Naive thymus-derived CD8-positive, alpha-beta T cell (primary cell): ENCODE results near the gene HINT3. TPM values are rescaled to one million over a fixed set of nuclear protein-coding genes. Genes with fewer than 3 reads are reported as not detected.
"Not testable (repeated sequence)": the region's sequence is repeated elsewhere in the genome, so short reads cannot be mapped to it uniquely, and the experiment has no call there.

ENCODE experiments used
- ATAC-seq, 2 donors: fragments of 150-1000 bp; cut with Tn5 transposase in 1 of 2; sonication (Bioruptor Pico), chemical (Tn5 transposase) in 1 of 2; 1 replicate in 1 of 2; 2 replicates in 1 of 2; pipeline ENCODE4 v1.10.0; 2021; ENCODE audit warnings: mild to moderate bottlenecking in 2 of 2, moderate library complexity in 2 of 2
- POLR2A ChIA-PET: fragments of 350-600 bp; sonication (Branson Sonifier 250); formaldehyde crosslinking; loops from one replicate; lab custom pipeline; 2021; ENCODE audit warnings: antibody characterized with exemption; lab: Charles Lee
- DNase-seq, 10 donors: peaks; one replicate each; pipeline versions ENCODE4 v3.0.0 to v3.0.0-alpha.2; 2020 to 2022
- H3K27ac Mint-ChIP-seq, 10 donors: one replicate each; pipeline ENCODE4 v1.8.0; 2020 to 2022; ENCODE audit warnings: mild to moderate bottlenecking in 10 of 10, mixed read lengths in 10 of 10, moderate library complexity in 4 of 10, inconsistent platforms in 1 of 10
- H3K27me3 Mint-ChIP-seq, 5 donors: one replicate each; pipeline ENCODE4 v1.8.0; 2021 to 2022; ENCODE audit warnings: mixed read lengths in 5 of 5
- H3K36me3 Mint-ChIP-seq, 3 donors: one replicate each; pipeline ENCODE4 v1.8.0; 2020 to 2022; ENCODE audit warnings: mixed read lengths in 3 of 3, mild to moderate bottlenecking in 2 of 3, inconsistent platforms in 1 of 3
- H3K4me1 Mint-ChIP-seq, 4 donors: one replicate each; pipeline ENCODE4 v1.8.0; 2021 to 2022; ENCODE audit warnings: mixed read lengths in 4 of 4
- H3K4me3 Mint-ChIP-seq, 10 donors: one replicate each; pipeline ENCODE4 v1.8.0; 2020 to 2022; ENCODE audit warnings: mild to moderate bottlenecking in 10 of 10, mixed read lengths in 10 of 10, moderate library complexity in 6 of 10, inconsistent platforms in 1 of 10
- H3K9me3 Mint-ChIP-seq, 9 donors: one replicate each; pipeline ENCODE4 v1.8.0; 2020 to 2022; ENCODE audit warnings: mixed read lengths in 9 of 9, mild to moderate bottlenecking in 3 of 9, inconsistent platforms in 1 of 9, moderate library complexity in 1 of 9
- polyA plus RNA-seq, 3 donors: library from polyadenylated mRNA; unstranded; fragments of 300-500 nt; fragmentation: Illumina TruSeq; gene quantifications; one replicate each; pipeline ENCODE4 v1.2.3, GENCODE V29; 2021
- total RNA-seq, 8 experiments: library from RNA in 2 of 8; stranded (reverse) in 2 of 8; gene quantifications; one replicate each; pipeline ENCODE4 v1.2.3 and lab custom pipeline; 2021 to 2026

Gene HINT3
- total and polyA plus RNA-seq, 5 experiments from 2014 or later, result 7.9 to 12.7 (median 10.4) TPM

DNA sequence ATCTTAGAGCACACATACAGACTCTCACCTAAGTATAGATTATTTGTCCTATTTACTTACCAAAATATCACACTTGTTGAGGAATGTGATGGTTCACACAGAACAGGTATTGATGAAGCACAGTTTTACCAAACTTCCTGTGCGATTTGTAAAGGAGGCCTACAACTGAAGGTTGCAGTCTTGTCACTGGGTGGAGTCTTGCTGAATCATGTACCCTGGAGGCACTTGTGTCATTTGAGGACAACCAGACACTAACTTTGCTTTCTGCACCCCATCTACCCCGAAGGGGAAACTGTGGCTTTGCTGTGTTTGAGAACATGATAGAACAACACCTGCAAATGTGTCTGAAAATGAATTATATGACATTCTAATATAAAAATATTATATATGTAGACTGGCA lies 32.4 kb upstream of the HINT3 start:
- H3K36me3 Mint-ChIP-seq, result peaks cover 13 to 74% (median 22%) of the 10 kb centered on the region in 3 donors
- DNase-seq (no peak), ATAC-seq (no peak)
- H3K4me1 Mint-ChIP-seq, result peaks cover under 1 to 9% (median 2%) of the 10 kb centered on the region in 4 donors
- H3K9me3 Mint-ChIP-seq, result no peaks in the 10 kb centered on the region
- H3K4me3 Mint-ChIP-seq, result no peak overlapping the region
- POLR2A ChIA-PET, result no interaction called here
- no peaks in the 10 kb centered on the region for H3K27me3 Mint-ChIP-seq
- H3K27ac Mint-ChIP-seq, result peak overlapping the region in 1 of 10 donors; percentile 12

DNA sequence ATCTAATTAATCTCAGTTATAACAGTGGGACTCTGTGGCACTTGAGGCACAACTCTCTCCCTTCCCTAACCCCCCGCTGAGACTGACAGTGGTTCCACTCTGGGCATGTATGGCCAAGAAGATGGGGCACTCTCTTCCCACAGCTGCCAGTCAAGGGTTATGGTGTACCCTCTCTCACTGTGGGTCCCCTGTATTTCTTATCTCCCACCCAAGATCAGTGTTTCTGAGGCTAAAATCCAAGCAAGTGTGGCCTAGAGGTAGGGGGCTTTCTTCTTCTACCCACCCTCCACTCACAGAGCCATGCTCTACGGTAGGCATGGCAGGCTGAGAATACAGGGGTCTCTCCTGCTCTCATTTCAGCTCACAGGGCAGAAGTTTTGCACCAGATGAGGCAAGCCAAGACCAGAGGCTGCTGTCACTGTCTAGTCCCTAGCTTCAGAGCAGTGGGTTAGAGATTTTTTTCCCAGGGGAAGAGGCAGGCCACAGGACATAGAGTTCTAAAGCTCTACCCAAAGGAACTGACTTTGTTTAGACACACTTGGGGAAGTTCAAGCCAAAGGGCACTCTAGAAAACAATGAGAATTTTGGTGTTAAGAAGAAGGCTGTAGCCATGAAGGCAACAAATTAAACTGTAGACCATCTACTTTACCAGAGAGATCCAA lies 31.7 kb upstream of the HINT3 start:
- Mint-ChIP-seq H3K27ac (peak overlapping the region in 2 of 10 donors; percentile 22 to 40), H3K9me3 (no peaks in the 10 kb centered on the region), H3K4me1 (peaks cover 0 to 5% (median 0%) of the 10 kb centered on the region in 4 donors), H3K27me3 (no peaks in the 10 kb centered on the region), H3K36me3 (peaks cover 13 to 72% (median 26%) of the 10 kb centered on the region in 3 donors), H3K4me3 (no peak overlapping the region)
- ATAC-seq, result no peak
- POLR2A ChIA-PET, result no interaction called here
- no peak for DNase-seq

DNA sequence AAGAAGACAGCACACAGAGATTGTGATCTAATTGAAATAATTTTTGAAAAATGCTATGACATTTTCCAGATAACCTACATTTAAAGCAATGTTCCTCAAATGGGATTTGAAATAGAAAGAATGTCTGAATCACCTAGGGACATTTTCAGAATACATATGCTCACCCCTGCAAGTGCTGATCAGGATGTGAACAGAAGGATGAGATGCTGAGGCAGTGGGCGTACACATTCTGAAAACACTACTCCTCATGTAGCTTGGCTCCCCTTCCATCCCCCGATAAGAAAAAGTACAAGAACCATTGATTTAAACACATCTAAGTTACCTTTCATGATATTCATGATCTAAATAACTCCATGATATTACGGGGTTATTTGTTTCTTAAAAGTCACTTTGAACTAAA lies 29.9 kb upstream of the HINT3 start:
- no peak for DNase-seq

GRCh38 chr6:125927761-125928160 lies 28.8 kb upstream of the HINT3 start:
- H3K27ac Mint-ChIP-seq, result no peak overlapping the region
- POLR2A ChIA-PET, result no interaction called here
- DNase-seq (no peak), ATAC-seq (no peak)
- H3K4me1 Mint-ChIP-seq, result no peaks in the 10 kb centered on the region
- no peak overlapping the region for H3K4me3 Mint-ChIP-seq
- no peaks in the 10 kb centered on the region for H3K9me3 Mint-ChIP-seq
- H3K27me3 Mint-ChIP-seq, result no peaks in the 10 kb centered on the region
- peaks cover 13 to 52% (median 33%) of the 10 kb centered on the region in 3 donors for H3K36me3 Mint-ChIP-seq

More for the DNA sequence above, 29.9 kb upstream of the HINT3 start:
- POLR2A ChIA-PET, result no interaction called here
- Mint-ChIP-seq H3K9me3 (no peaks in the 10 kb centered on the region), H3K4me1 (no peaks in the 10 kb centered on the region), H3K27me3 (no peaks in the 10 kb centered on the region), H3K36me3 (peaks cover 13 to 62% (median 33%) of the 10 kb centered on the region in 3 donors), H3K27ac (no peak overlapping the region), H3K4me3 (no peak overlapping the region)
- no peak for ATAC-seq

DNA sequence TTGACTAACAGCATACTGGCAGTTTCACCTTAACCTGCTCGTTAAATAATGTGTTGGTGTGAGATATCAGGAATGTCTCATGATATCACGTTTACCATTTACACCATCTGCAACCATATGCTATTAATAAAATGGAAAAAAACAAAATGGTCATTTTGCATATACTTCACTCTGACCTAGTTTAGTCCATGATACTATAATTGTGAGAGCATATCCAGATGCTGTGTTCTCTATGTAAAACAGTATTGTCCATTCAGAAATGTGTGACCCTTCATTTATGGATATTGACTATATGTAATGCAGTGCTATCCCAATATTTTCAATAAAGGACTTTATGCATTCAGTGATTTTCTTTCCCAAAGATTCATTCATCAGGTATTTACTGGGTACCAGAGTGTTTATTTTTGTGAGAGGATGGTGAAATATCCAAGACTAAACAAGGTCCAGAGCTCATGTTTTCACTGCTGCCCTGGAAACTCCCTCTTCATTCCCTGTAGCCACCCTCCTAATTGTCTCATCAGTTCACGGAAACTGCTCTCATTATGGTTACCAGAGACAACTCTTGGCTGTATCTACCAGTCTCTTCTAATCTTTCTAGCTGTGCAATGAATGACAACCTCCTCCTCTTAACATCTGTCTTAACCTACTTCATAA lies 25.7 kb upstream of the HINT3 start:
- ATAC-seq (no peak), DNase-seq (no peak)
- H3K27me3 Mint-ChIP-seq, result no peaks in the 10 kb centered on the region
- H3K27ac Mint-ChIP-seq, result no peak overlapping the region
- H3K36me3 Mint-ChIP-seq, result peaks cover 7 to 29% (median 28%) of the 10 kb centered on the region in 3 donors
- POLR2A ChIA-PET, result no interaction called here
- H3K4me1 Mint-ChIP-seq, result no peaks in the 10 kb centered on the region
- no peaks in the 10 kb centered on the region for H3K9me3 Mint-ChIP-seq
- H3K4me3 Mint-ChIP-seq, result no peak overlapping the region

GRCh38 chr6:125931733-125932450 lies 24.7 kb upstream of the HINT3 start:
- Mint-ChIP-seq H3K27ac (no peak overlapping the region), H3K9me3 (no peaks in the 10 kb centered on the region), H3K4me3 (no peak overlapping the region), H3K27me3 (no peaks in the 10 kb centered on the region), H3K4me1 (no peaks in the 10 kb centered on the region), H3K36me3 (peaks cover 7 to 29% (median 25%) of the 10 kb centered on the region in 3 donors)
- POLR2A ChIA-PET, result no interaction called here
- ATAC-seq, result no peak
- no peak for DNase-seq

DNA sequence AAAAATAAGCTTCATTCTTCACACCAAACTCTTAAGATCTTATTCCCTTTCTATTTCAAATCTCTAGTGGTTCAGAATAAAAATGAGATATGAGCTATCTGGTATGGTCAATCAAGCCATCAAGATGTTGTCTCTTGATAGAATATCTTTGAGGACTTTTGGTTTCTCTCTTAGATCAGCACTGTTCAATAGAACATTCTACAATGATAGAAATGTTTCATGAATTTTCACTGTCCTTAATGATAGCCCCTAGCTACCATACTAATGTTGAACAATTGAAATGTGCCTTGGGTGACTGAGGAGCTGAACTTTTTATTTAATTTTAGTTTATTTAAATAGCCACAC lies 24.1 kb upstream of the HINT3 start:
- POLR2A ChIA-PET, result no interaction called here
- Mint-ChIP-seq H3K9me3 (no peaks in the 10 kb centered on the region), H3K4me3 (no peak overlapping the region), H3K36me3 (peaks cover 7 to 29% (median 20%) of the 10 kb centered on the region in 3 donors), H3K27ac (peak overlapping the region in 1 of 10 donors; percentile 40), H3K27me3 (no peaks in the 10 kb centered on the region), H3K4me1 (no peaks in the 10 kb centered on the region)
- no peak for DNase-seq
- no peak for ATAC-seq

DNA sequence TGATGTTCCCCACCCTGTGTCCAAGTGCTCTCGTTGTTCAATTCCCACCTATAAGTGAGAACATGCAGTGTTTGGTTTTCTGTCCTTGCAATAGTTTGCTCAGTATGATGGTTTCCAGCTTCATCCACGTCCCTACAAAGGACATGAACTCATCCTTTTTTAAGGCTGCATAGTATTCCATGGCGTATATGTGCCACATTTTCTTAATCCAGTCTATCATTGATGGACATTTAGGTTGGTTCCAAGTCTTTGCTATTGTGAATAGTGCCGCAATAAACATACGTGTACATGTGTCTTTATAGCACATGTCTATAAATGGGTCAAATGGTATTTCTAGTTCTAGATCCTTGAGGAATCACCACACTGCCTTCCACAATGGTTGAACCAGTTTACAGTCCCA lies 21.1 kb upstream of the HINT3 start:
- H3K27ac Mint-ChIP-seq, H3K36me3 Mint-ChIP-seq, H3K9me3 Mint-ChIP-seq, DNase-seq, H3K4me3 Mint-ChIP-seq, POLR2A ChIA-PET, H3K27me3 Mint-ChIP-seq, H3K4me1 Mint-ChIP-seq, ATAC-seq: not testable (repeated sequence)

GRCh38 chr6:125939026-125939425 lies 17.5 kb upstream of the HINT3 start:
- Mint-ChIP-seq H3K4me3 (no peak overlapping the region), H3K27me3 (peaks cover 5 to 19% (median 13%) of the 10 kb centered on the region in 5 donors), H3K36me3 (peaks cover 0 to 1% (median 0%) of the 10 kb centered on the region in 3 donors), H3K27ac (no peak overlapping the region), H3K9me3 (no peaks in the 10 kb centered on the region), H3K4me1 (no peaks in the 10 kb centered on the region)
- DNase-seq (no peak), ATAC-seq (no peak)
- POLR2A ChIA-PET, result no interaction called here

DNA sequence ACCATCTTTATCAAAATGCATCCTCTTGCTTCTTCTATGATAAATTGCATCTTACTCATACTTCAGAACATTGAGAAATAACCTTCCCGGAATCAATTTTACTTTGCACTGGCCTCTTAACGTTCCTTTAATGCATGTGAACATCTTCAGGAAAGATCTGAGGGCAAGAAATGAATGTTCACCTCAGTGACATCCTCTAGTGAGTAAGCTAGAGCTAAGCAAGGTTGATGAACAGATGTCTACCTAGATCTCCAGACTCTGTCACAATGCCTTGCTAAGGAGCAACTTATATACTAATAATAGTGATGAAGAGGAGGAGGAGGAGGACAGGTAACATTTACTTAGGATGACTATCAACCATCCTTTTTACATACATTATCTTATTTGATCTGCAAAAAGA lies 16.8 kb upstream of the HINT3 start:
- H3K4me1 Mint-ChIP-seq, result no peaks in the 10 kb centered on the region
- peaks cover 0 to 1% (median 0%) of the 10 kb centered on the region in 3 donors for H3K36me3 Mint-ChIP-seq
- POLR2A ChIA-PET, result no interaction called here
- no peak overlapping the region for H3K4me3 Mint-ChIP-seq
- no peaks in the 10 kb centered on the region for H3K9me3 Mint-ChIP-seq
- DNase-seq (no peak), ATAC-seq (no peak)
- H3K27ac Mint-ChIP-seq, result no peak overlapping the region
- H3K27me3 Mint-ChIP-seq, result peaks cover 5 to 19% (median 13%) of the 10 kb centered on the region in 5 donors

DNA sequence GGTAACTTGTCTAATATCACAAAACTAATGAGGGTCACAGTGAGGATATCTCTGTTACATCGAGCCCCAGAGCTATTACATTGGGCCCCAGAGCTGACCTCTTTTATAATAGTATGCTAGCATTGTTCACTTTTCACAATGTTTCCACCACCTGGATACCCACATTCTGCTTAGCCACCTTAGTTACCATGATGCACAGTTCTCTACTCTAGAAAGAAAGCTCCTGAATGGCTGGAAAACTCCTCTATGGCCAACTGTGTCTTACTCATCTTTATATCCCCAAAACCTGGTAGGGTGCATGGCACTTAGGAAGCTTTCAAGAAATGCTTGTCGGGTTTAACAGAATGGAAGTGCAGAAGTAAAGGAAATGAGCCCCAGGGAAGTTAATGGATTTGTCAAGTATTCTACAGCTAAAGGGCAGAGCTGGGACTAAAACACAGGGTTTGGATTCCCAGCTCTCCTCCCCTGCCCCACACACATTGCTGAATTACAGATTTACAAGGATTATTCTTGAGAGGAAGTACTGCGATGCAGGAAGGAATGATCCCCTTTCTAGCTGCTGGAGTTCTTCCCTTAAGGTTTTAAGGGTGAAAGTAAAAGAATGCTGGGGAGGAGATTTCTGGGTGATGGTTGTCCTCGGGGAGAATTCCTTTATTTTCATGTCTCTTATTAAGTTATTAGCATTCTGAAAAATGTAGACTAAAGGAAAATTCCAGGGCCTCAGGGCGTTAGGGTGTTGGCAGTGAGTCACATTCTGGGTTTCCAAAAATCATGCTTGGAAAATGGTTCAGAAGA lies 16.1 kb upstream of the HINT3 start:
- H3K27me3 Mint-ChIP-seq, result peaks cover 5 to 19% (median 13%) of the 10 kb centered on the region in 5 donors

GRCh38 chr6:125942672-125943527 lies 13.7 kb upstream of the HINT3 start:
- POLR2A ChIA-PET, result no interaction called here
- no peak overlapping the region for H3K4me3 Mint-ChIP-seq
- H3K27ac Mint-ChIP-seq, result no peak overlapping the region
- H3K4me1 Mint-ChIP-seq, result no peaks in the 10 kb centered on the region
- no peaks in the 10 kb centered on the region for H3K9me3 Mint-ChIP-seq
- no peaks in the 10 kb centered on the region for H3K36me3 Mint-ChIP-seq
- DNase-seq (no peak), ATAC-seq (no peak)
- peaks cover 5 to 19% (median 13%) of the 10 kb centered on the region in 5 donors for H3K27me3 Mint-ChIP-seq

More for the DNA sequence above, 16.1 kb upstream of the HINT3 start:
- ATAC-seq (no peak), DNase-seq (no peak)
- Mint-ChIP-seq H3K4me3 (no peak overlapping the region), H3K4me1 (no peaks in the 10 kb centered on the region), H3K9me3 (no peaks in the 10 kb centered on the region), H3K36me3 (peaks cover 0 to 1% (median 0%) of the 10 kb centered on the region in 3 donors), H3K27ac (no peak overlapping the region)
- POLR2A ChIA-PET, result no interaction called here
